ENCODE measurements around the gene NSF.
"Not testable (repeated sequence)": the region's sequence is repeated elsewhere in the genome, so short reads cannot be mapped to it uniquely, and the experiment has no call there.

The NSF gene

GRCh38 chr17:46590157-46591146 lies at the start of gene NSF:
Gene NSF (plus strand): TSS chr17:46590669. CDS start chr17:46590776, 107 bp downstream.
- DNase-seq (ENCODE audit: low read depth), result not testable (repeated sequence)

- DNase-seq (ENCODE audit: low read depth), result not testable (repeated sequence)
Measured at GRCh38 chr17:46548607-46549006, 41.9 kb upstream of the NSF start.

GRCh38 chr17:46559155-46559554 lies 31.3 kb upstream of the NSF start:
- DNase-seq (ENCODE audit: low read depth), result not testable (repeated sequence)

- DNase-seq (ENCODE audit: low read depth), result not testable (repeated sequence)
Measured at GRCh38 chr17:46560048-46560447, 30.4 kb upstream of the NSF start.

- not testable (repeated sequence) for DNase-seq (ENCODE audit: low read depth)
Measured at GRCh38 chr17:46566284-46566683, 24.2 kb upstream of the NSF start.

DNA sequence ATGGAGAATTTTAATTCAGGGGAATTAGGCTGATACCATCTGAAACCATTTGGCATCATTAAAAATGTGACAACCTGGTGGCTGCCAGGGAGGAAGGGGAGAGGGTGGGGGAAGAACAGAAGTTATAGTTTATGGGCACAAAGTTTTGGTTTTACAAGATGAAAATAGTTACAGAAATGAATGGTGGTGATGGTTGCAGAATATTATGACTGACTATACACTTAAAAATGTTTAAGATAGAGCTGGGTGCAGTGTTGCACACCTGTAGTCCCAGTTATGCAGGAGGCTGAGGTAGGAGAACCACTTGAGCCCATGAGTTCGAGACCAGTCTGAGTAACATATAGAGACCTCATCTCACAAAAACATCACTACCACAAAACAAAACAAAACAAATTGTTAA lies 23.5 kb upstream of the NSF start:
- DNase-seq (ENCODE audit: low read depth), result not testable (repeated sequence)

GRCh38 chr17:46571796-46572195 lies 18.7 kb upstream of the NSF start:
- not testable (repeated sequence) for DNase-seq (ENCODE audit: low read depth)

DNA sequence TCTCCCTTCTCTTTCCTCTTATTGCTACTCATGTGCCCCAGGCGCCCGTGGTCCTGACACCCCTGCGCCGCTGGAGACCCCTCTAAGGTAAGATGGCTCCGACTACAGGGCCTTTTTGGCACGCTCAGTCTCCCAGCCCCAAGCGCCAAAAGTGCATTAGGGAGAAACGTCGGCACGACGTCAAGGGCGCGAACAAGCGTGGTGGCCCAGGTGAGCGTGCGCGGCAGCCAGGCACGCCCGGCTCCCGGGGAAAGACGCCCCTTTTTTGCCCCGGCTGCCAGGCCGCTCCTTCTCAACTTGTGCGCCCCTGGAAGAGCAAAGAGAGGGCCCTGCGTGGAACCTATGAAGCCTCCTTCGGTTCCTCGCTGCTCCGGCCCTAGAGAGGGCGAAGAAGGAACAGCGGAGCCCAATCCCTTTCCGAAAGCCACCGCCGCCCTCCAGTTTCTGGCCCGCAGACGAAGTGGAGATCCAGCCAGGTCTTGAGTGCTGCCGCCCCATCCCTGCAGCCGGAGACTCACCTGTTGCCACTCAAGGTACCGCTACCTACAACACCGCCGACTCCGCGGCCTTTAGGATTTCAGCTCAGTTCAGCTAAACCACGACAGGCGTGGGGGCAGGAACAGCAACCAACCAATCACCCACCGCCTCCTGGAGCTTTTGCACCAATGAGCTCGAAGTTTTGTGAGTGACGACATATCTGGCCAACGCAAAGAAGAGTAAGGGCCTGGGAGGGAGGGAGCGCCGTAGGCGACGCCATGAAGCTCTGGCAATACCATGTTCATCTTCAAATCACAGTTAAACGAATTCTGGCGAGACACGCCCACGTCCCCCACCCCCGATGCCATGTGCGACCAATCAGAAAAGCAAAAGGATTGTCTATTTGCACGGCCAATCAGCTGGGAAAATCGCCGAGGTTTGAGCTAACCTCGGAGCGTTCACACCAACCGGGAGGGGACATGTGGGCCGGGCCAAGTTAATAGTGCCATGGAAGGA lies 11.1 kb upstream of the NSF start, which contains the start of gene ARL17A:
Gene ARL17A, minus strand, starts transcription at position 609 of the 993 bp plus-strand sequence. CDS start 3,369 bp downstream, outside the sequence.
- DNase-seq (ENCODE audit: low read depth), result not testable (repeated sequence)

DNA sequence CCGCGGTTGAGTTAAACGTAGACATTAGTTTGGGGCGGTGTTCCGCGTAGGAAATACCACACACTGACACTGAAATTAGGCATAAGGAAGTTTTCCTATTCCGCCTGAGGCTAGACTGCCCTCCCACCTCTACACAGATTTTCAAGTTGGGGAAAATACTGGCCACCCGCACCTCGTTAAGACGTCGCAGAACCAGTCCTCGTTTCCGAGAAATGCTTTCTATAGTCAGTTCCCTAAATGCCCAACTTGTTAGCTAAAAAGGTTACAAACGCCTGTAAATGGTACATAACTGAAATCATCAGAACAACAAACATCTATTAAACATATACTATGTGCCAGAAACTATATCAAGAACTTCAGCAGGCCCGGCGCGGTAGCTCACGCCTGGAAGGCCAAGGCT lies 10.4 kb upstream of the NSF start:
- DNase-seq (ENCODE audit: low read depth), result not testable (repeated sequence)

- DNase-seq (ENCODE audit: low read depth), result not testable (repeated sequence)
Measured at GRCh38 chr17:46585444-46585843, 5.0 kb upstream of the NSF start.

- DNase-seq (ENCODE audit: low read depth), result not testable (repeated sequence)
Measured at GRCh38 chr17:46591332-46591731, 863 bp downstream of the NSF start.

- not testable (repeated sequence) for DNase-seq (ENCODE audit: low read depth)
Measured at GRCh38 chr17:46598344-46598931, 8.0 kb downstream of the NSF start.

GRCh38 chr17:46600767-46601166 lies 10.3 kb downstream of the NSF start:
- not testable (repeated sequence) for DNase-seq (ENCODE audit: low read depth)

DNA sequence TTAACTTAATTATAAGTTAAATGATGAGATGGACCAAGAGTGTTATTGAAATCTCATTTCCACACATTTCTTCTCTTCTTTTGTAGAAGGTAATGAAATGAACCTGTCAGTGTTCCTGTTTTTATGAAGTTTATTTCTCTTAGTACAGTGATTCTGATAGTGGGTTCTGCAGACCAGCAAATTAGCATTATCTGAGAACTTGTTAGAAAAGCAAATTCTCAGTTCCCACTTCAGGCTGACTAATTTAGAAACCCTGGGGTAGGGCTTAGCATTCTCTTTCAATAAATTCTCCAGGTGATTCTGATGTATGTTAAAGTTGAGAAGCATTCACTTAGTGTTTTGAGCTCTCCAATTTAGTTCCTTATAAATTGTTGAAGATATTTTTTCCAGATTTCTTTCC lies 12.7 kb downstream of the NSF start:
- DNase-seq (ENCODE audit: low read depth), result not testable (repeated sequence)

DNA sequence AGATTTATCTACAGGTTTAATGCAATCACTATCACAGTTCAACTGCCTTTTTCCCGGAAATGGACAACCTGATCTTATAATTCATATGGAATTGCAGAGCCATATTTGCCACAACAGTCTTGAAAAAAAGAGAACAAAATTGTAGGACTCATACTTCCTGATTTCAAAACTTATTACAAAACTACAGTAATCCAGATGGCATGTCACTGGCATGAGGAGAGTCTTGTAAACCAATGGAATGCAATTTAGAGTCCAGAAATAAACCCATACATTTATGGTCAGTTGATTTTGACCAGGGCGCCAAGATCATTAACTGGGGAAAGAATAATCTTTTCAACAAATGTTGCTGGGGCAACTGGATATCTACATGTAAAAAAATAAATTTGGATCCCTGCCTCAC lies 20.8 kb downstream of the NSF start:
- DNase-seq (ENCODE audit: low read depth), result not testable (repeated sequence)

DNA sequence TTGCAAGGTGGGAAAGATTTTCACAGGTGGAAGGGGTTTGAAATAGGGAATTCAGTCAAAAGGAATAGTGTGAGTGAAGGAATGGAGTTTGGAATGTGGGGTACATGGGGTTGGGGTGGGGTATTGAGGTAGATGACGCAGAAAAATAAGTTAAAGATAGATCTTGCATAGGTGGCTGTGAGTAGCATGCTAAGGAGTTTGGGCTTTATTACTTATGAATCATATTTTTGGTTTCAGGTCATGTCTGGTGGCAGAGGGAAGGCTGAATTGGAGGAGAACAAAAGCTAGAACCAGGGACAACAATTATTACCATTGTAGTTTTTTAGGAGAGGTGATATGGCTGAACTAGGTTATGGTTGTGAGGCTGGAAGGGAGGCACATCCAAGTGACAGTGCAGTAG lies 23.4 kb downstream of the NSF start:
- DNase-seq (ENCODE audit: low read depth), result not testable (repeated sequence)

DNA sequence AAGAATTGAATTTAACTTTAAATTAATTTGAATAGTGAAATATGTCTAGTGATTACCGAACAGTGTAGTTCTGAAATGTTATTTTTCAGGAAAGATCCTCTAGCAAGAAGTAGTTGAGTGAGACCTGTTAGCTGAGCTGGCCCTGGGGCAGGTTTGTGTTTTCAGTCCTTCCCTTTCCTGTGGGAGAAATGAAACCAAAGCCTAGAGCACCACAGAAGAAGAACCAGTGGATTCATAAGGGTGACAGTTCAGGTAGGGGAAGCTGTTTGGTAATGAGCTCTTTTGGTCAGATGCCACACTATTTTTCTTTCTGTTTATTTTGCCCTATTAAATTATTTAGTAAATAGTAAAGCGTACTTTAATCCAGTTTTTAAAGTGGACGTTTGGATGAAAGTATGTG lies 26.7 kb downstream of the NSF start:
- not testable (repeated sequence) for DNase-seq (ENCODE audit: low read depth)

GRCh38 chr17:46618975-46619374 lies 28.5 kb downstream of the NSF start:
- not testable (repeated sequence) for DNase-seq (ENCODE audit: low read depth)

GRCh38 chr17:46623790-46624189 lies 33.3 kb downstream of the NSF start:
- not testable (repeated sequence) for DNase-seq (ENCODE audit: low read depth)

GRCh38 chr17:46624726-46625125 lies 34.3 kb downstream of the NSF start:
- DNase-seq (ENCODE audit: low read depth), result not testable (repeated sequence)

GRCh38 chr17:46627452-46627851 lies 37.0 kb downstream of the NSF start:
- DNase-seq (ENCODE audit: low read depth), result not testable (repeated sequence)

Measured in iris pigment epithelial cell (primary cell).